GM13976 (cell line): ENCODE data around the gene ASCL2.
"Not testable (repeated sequence)": the region's sequence is repeated elsewhere in the genome, so short reads cannot be mapped to it uniquely, and the experiment has no call there.

Source experiments
- DNase-seq: peaks from one replicate; pipeline ENCODE4 v3.0.0; 2012; ENCODE audit warnings: low spot score
- CTCF ChIP-seq: IDR thresholded peaks from 2 replicates; pipeline ENCODE4 v1.5.1; 2012; ENCODE audit warnings: borderline replicate concordance, mild to moderate bottlenecking; ENCODE audit not compliant: insufficient read depth; ENCODE audit errors: extremely low read depth, missing control alignments, control extremely low read depth
- in situ Hi-C: fragments of 300-500 bp; cut with MboI; formaldehyde crosslinking; loops from one replicate; pipeline ENCODE4 v1.12.0; 2022; ENCODE audit warnings: low sequenced_read_pairs, mixed read lengths, inconsistent platforms; ENCODE audit not compliant: unreplicated experiment

The ASCL2 gene

GRCh38 chr11:2289859-2290258 is 19.5 kb upstream of the ASCL2 start:
- TF ChIP-seq CTCF = no peak
- no peak for DNase-seq
- in situ Hi-C loops = no loop called here

GRCh38 chr11:2289350-2289749 is 19.0 kb upstream of the ASCL2 start:
- DNase-seq = no peak
- in situ Hi-C loops = no loop called here
- TF ChIP-seq CTCF = no peak

- no peak for DNase-seq
- TF ChIP-seq CTCF = no peak
- in situ Hi-C loops = no loop called here
These were observed 16.7 kb upstream of the ASCL2 start for GRCh38 chr11:2287091-2287490.

- in situ Hi-C loops, DNase-seq: not testable (repeated sequence)
These were observed 16.0 kb upstream of the ASCL2 start for GRCh38 chr11:2286350-2286749.

- no peak for TF ChIP-seq CTCF
- in situ Hi-C loops = no loop called here
These were observed 9.8 kb upstream of the ASCL2 start for GRCh38 chr11:2280208-2280607.

GRCh38 chr11:2277933-2278523 is 7.6 kb upstream of the ASCL2 start:
- DNase-seq = no peak
- in situ Hi-C loops = no loop called here
- no peak for TF ChIP-seq CTCF

More at GRCh38 chr11:2280208-2280607, 9.8 kb upstream of the ASCL2 start:
- no peak for DNase-seq

- no peak for TF ChIP-seq CTCF
- DNase-seq = peak; percentile 7
- in situ Hi-C loops = no loop called here
These were observed 6.6 kb upstream of the ASCL2 start for GRCh38 chr11:2277008-2277346.
